ENCODE data around the gene SCFD2. TPM values are rescaled to one million over a fixed set of nuclear protein-coding genes. Genes with fewer than 3 reads are reported as not detected.

Gene SCFD2
- total RNA-seq, 4 donors from 2014 or later, result 8.9 to 16.0 (median 14.8) TPM

- ATAC-seq (no peak), DNase-seq (no peak)
- intact Hi-C loops (cut with DNase I; ENCODE audit: low total_unique reads) (no loop called here), in situ Hi-C loops (cut with MboI; ENCODE audit: low sequenced_read_pairs in 4 of 4) (no loop called here)
- no peak overlapping the region for H3K4me3 ChIP-seq
- no peaks in the 10 kb centered on the region for H3K36me3 ChIP-seq
- no peak overlapping the region for H3K27ac ChIP-seq
- no peak for TF ChIP-seq CTCF (IDR thresholded peaks at IDR 0.05 in 4 of 5, conservative IDR thresholded peaks at IDR 0.05 in 1 of 5)
- TF ChIP-seq POLR2A (IDR thresholded peaks at IDR 0.05), result no peak
- H3K4me1 ChIP-seq, result peaks cover 0 to 3% of the 10 kb centered on the region in 2 donors
- H3K9me3 ChIP-seq, result no peaks in the 10 kb centered on the region
- no peaks in the 10 kb centered on the region for H3K27me3 ChIP-seq
Observed at GRCh38 chr4:53067125-53067802, 298.6 kb downstream of the SCFD2 start.

- ATAC-seq, result no peak
- DNase-seq, result no peak
- intact Hi-C loops (cut with DNase I; ENCODE audit: low total_unique reads), result no loop called here
- TF ChIP-seq POLR2A (IDR thresholded peaks at IDR 0.05), result no peak
- TF ChIP-seq CTCF (IDR thresholded peaks at IDR 0.05 in 4 of 5, conservative IDR thresholded peaks at IDR 0.05 in 1 of 5), result no peak
- Histone ChIP-seq H3K36me3 (no peaks in the 10 kb centered on the region), H3K4me3 (no peak overlapping the region), H3K27ac (no peak overlapping the region), H3K4me1 (peaks cover 0 to 3% of the 10 kb centered on the region in 2 donors), H3K9me3 (no peaks in the 10 kb centered on the region), H3K27me3 (no peaks in the 10 kb centered on the region)
- in situ Hi-C loops (cut with MboI; ENCODE audit: low sequenced_read_pairs in 4 of 4), result no loop called here
Observed at GRCh38 chr4:53066155-53066554, 299.7 kb downstream of the SCFD2 start.

GRCh38 chr4:53064609-53065008, 301.3 kb downstream of the SCFD2 start:
- intact Hi-C loops (cut with DNase I; ENCODE audit: low total_unique reads) (no loop called here), in situ Hi-C loops (cut with MboI; ENCODE audit: low sequenced_read_pairs in 4 of 4) (no loop called here)
- DNase-seq (no peak), ATAC-seq (no peak)
- Histone ChIP-seq H3K36me3 (no peaks in the 10 kb centered on the region), H3K4me1 (peaks cover 4 to 5% of the 10 kb centered on the region in 2 donors), H3K9me3 (no peaks in the 10 kb centered on the region), H3K4me3 (no peak overlapping the region), H3K27ac (no peak overlapping the region), H3K27me3 (no peaks in the 10 kb centered on the region)
- TF ChIP-seq POLR2A (IDR thresholded peaks at IDR 0.05) (no peak), CTCF (IDR thresholded peaks at IDR 0.05 in 4 of 5, conservative IDR thresholded peaks at IDR 0.05 in 1 of 5) (no peak)

GRCh38 chr4:53061091-53061850, 304.6 kb downstream of the SCFD2 start:
- intact Hi-C loops (cut with DNase I; ENCODE audit: low total_unique reads) (no loop called here), in situ Hi-C loops (cut with MboI; ENCODE audit: low sequenced_read_pairs in 4 of 4) (no loop called here)
- Histone ChIP-seq H3K36me3 (no peaks in the 10 kb centered on the region), H3K4me1 (peaks cover 26 to 27% of the 10 kb centered on the region in 2 donors), H3K27ac (no peak overlapping the region), H3K9me3 (no peaks in the 10 kb centered on the region), H3K4me3 (no peak overlapping the region), H3K27me3 (no peaks in the 10 kb centered on the region)
- TF ChIP-seq POLR2A (IDR thresholded peaks at IDR 0.05) (no peak), CTCF (IDR thresholded peaks at IDR 0.05 in 4 of 5, conservative IDR thresholded peaks at IDR 0.05 in 1 of 5) (no peak)
- DNase-seq (no peak), ATAC-seq (no peak)
